ENCODE measurements around the gene NCR3LG1.

- TF ChIP-seq TARDBP (IDR thresholded peaks at IDR 0.05) = no peak
- no peak for TF ChIP-seq SMARCE1 (IDR thresholded peaks at IDR 0.05)
- TF ChIP-seq, protein P1, sequence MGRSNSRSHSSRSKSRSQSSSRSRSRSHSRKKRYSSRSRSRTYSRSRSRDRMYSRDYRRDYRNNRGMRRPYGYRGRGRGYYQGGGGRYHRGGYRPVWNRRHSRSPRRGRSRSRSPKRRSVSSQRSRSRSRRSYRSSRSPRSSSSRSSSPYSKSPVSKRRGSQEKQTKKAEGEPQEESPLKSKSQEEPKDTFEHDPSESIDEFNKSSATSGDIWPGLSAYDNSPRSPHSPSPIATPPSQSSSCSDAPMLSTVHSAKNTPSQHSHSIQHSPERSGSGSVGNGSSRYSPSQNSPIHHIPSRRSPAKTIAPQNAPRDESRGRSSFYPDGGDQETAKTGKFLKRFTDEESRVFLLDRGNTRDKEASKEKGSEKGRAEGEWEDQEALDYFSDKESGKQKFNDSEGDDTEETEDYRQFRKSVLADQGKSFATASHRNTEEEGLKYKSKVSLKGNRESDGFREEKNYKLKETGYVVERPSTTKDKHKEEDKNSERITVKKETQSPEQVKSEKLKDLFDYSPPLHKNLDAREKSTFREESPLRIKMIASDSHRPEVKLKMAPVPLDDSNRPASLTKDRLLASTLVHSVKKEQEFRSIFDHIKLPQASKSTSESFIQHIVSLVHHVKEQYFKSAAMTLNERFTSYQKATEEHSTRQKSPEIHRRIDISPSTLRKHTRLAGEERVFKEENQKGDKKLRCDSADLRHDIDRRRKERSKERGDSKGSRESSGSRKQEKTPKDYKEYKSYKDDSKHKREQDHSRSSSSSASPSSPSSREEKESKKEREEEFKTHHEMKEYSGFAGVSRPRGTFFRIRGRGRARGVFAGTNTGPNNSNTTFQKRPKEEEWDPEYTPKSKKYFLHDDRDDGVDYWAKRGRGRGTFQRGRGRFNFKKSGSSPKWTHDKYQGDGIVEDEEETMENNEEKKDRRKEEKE (IDR thresholded peaks at IDR 0.05; ENCODE audit: borderline replicate concordance in 1 of 2, control insufficient read depth in 1 of 2, low read depth in 2 of 2, low read length in 1 of 2) = no peak
- no peak for TF ChIP-seq SP1 (CRISPR knock-in tag; IDR thresholded peaks at IDR 0.05)
- TF ChIP-seq, protein P2, sequence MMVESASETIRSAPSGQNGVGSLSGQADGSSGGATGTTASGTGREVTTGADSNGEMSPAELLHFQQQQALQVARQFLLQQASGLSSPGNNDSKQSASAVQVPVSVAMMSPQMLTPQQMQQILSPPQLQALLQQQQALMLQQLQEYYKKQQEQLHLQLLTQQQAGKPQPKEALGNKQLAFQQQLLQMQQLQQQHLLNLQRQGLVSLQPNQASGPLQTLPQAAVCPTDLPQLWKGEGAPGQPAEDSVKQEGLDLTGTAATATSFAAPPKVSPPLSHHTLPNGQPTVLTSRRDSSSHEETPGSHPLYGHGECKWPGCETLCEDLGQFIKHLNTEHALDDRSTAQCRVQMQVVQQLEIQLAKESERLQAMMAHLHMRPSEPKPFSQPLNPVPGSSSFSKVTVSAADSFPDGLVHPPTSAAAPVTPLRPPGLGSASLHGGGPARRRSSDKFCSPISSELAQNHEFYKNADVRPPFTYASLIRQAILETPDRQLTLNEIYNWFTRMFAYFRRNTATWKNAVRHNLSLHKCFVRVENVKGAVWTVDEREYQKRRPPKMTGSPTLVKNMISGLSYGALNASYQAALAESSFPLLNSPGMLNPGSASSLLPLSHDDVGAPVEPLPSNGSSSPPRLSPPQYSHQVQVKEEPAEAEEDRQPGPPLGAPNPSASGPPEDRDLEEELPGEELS (CRISPR knock-in tag; IDR thresholded peaks at IDR 0.05; ENCODE audit: borderline replicate concordance) = no peak
- TF ChIP-seq TAF1 (IDR thresholded peaks at IDR 0.05; ENCODE audit: control insufficient read depth, extremely low read depth, insufficient read depth, low read length, severe bottlenecking) = no peak
- no peak for TF ChIP-seq MXI1 (IDR thresholded peaks at IDR 0.05; ENCODE audit: low read depth, low read length)
- TF ChIP-seq SMC3 (conservative IDR thresholded peaks at IDR 0.05; ENCODE audit: insufficient read depth, low read depth, low read length) = no peak
These were observed 28.0 kb downstream of the NCR3LG1 start for GRCh38 chr11:17379383-17380180.

All from K562 (cell line).